Fibroblast of the aortic adventitia (primary cell): ENCODE data around the gene TPO. TPM values are rescaled to one million over a fixed set of nuclear protein-coding genes. Genes with fewer than 3 reads are reported as not detected.
"Not testable (repeated sequence)": the region's sequence is repeated elsewhere in the genome, so short reads cannot be mapped to it uniquely, and the experiment has no call there.

Source experiments
- DNase-seq: peaks from one replicate; pipeline ENCODE4 v3.0.0-alpha.2; 2010; ENCODE audit warnings: low read depth
- H3K4me3 ChIP-seq: 2 replicates; pipeline ENCODE4 v1.5.1; 2011; ENCODE audit warnings: low read depth, mild to moderate bottlenecking, control low read depth, low read length, moderate library complexity
- CTCF ChIP-seq: IDR thresholded peaks from 2 replicates; pipeline ENCODE4 v1.5.1; 2011; ENCODE audit warnings: mild to moderate bottlenecking, low read length, control low read depth, inconsistent platforms; ENCODE audit not compliant: insufficient read depth
- total RNA-seq: library from RNA; depleted of rRNA; stranded (reverse); fragments of >200 nt; gene quantifications from 2 replicates; pipeline ENCODE4 v1.2.3, GENCODE V29; 2012; ENCODE audit warnings: low replicate concordance

TPO gene
- total RNA-seq, 1 donor: not detected

- no peak for TF ChIP-seq CTCF
- DNase-seq: no peak
- H3K4me3 ChIP-seq: no peak overlapping the region
Observed at GRCh38 chr2:1563084-1563857, 150.0 kb downstream of the TPO start.

- TF ChIP-seq CTCF: no peak
- no peak for DNase-seq
- H3K4me3 ChIP-seq: no peak overlapping the region
Observed at GRCh38 chr2:1563943-1564891, 151.0 kb downstream of the TPO start.

GRCh38 chr2:1567556-1568344 is 154.5 kb downstream of the TPO start:
- DNase-seq: no peak
- TF ChIP-seq CTCF: no peak
- H3K4me3 ChIP-seq: no peak overlapping the region

- DNase-seq, H3K4me3 ChIP-seq: not testable (repeated sequence)
Observed at GRCh38 chr2:1568345-1568668, 155.0 kb downstream of the TPO start.

- TF ChIP-seq CTCF: no peak
- no peak for DNase-seq
- H3K4me3 ChIP-seq: no peak overlapping the region
Observed at GRCh38 chr2:1569879-1570450, 156.7 kb downstream of the TPO start.

- H3K4me3 ChIP-seq: no peak overlapping the region
- no peak for DNase-seq
- TF ChIP-seq CTCF: no peak
Observed at GRCh38 chr2:1571477-1572417, 158.5 kb downstream of the TPO start.
